ENCODE data around the gene HECW1.

- TF ChIP-seq MAX (IDR thresholded peaks at IDR 0.05) = no peak
- TF ChIP-seq YY1 (IDR thresholded peaks at IDR 0.05; ENCODE audit: low read depth) = no peak
- TF ChIP-seq ZBTB7A (IDR thresholded peaks at IDR 0.05; ENCODE audit: low read depth) = no peak
- TF ChIP-seq EP300 (IDR thresholded peaks at IDR 0.05; ENCODE audit: borderline replicate concordance) = no peak
- no peak for TF ChIP-seq CEBPB (IDR thresholded peaks at IDR 0.05)
- TF ChIP-seq CREB1 (IDR thresholded peaks at IDR 0.05; ENCODE audit: low read depth) = no peak
- no peak for TF ChIP-seq TAF1 (IDR thresholded peaks at IDR 0.05; ENCODE audit: low read depth)
- no peak for TF ChIP-seq NFIC (IDR thresholded peaks at IDR 0.05)
- no peak for TF ChIP-seq REST (IDR thresholded peaks at IDR 0.05; ENCODE audit: low read depth)
Observed at GRCh38 chr7:43148161-43148731, 35.8 kb downstream of the HECW1 start.
